Endothelial cell of umbilical vein (primary cell): ENCODE measurements around the gene KRTAP10-9.

Experiments used
- CTCF ChIP-seq, 2 donors: IDR thresholded peaks; 1 replicate in 1 of 2; 2 replicates in 1 of 2; pipeline ENCODE4 v1.5.1; 2011; ENCODE audit warnings: low read length in 2 of 2, mild to moderate bottlenecking in 2 of 2, moderate library complexity in 2 of 2, control low read depth in 1 of 2, inconsistent platforms in 1 of 2, low read depth in 1 of 2; ENCODE audit not compliant: insufficient read depth in 1 of 2; ENCODE audit errors: extremely low read depth in 1 of 2
- EZH2 ChIP-seq: IDR thresholded peaks from 2 replicates; pipeline ENCODE4 v1.6.1; 2012; ENCODE audit warnings: borderline replicate concordance, low read depth, mild to moderate bottlenecking, moderate library complexity, low read length, inconsistent platforms; ENCODE audit not compliant: severe bottlenecking
- POLR2A ChIP-seq: IDR thresholded peaks from 2 replicates; pipeline ENCODE4 v1.6.1; 2012; ENCODE audit warnings: low read depth, mild to moderate bottlenecking, control low read depth, low read length
- POLR2AphosphoS5 ChIP-seq: IDR thresholded peaks from 2 replicates; pipeline ENCODE4 v1.6.1; 2012; ENCODE audit warnings: low read depth, mild to moderate bottlenecking, control low read depth, low read length, moderate library complexity; ENCODE audit not compliant: insufficient read depth
- TF ChIP-seq, protein P1 (sequence below): IDR thresholded peaks from 2 replicates; pipeline ENCODE4 v1.6.1; 2011; ENCODE audit not compliant: insufficient read depth, insufficient read length

- TF ChIP-seq CTCF (IDR thresholded peaks at IDR 0.05; ENCODE audit: extremely low read depth in 1 of 2, insufficient read depth in 1 of 2, low read depth in 1 of 2, low read length in 2 of 2) (no peak), POLR2AphosphoS5 (no peak), POLR2A (no peak), EZH2 (no peak)
- TF ChIP-seq, protein P1, sequence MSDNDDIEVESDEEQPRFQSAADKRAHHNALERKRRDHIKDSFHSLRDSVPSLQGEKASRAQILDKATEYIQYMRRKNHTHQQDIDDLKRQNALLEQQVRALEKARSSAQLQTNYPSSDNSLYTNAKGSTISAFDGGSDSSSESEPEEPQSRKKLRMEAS: no peak
Measured at GRCh38 chr21:44654576-44655175, 27.8 kb downstream of the KRTAP10-9 start, which contains the start of gene KRTAP12-4.
